Heart left ventricle (tissue), 16 donors: ENCODE measurements around the gene SWI5. TPM values are rescaled to one million over a fixed set of nuclear protein-coding genes. Genes with fewer than 3 reads are reported as not detected.
A peak's percentile ranks its signal among the peaks of the same experiment; 100 is the strongest.

Experiments
- ATAC-seq, 4 donors: fragments of 200-7000 bp; cut with Tn5 transposase; one replicate each; pipeline ENCODE4 v1.9.1; 2020 to 2022; ENCODE audit warnings: moderate library complexity in 4 of 4, mild to moderate bottlenecking in 3 of 4, moderate number of reproducible peaks in 1 of 4
- DNase-seq, 5 donors: peaks; one replicate each; pipeline ENCODE4 v3.0.0-alpha.2; 2020
- H3K27ac ChIP-seq, 12 donors: fragments of 200-600 bp; sonication (generic) in 4 of 12; one replicate each; pipeline versions ENCODE4 v1.5.0 to v1.8.0; 2016 to 2022; ENCODE audit warnings: mild to moderate bottlenecking in 2 of 12
- H3K27me3 ChIP-seq, 9 donors: fragments of 200-600 bp; sonication (generic) in 2 of 9; one replicate each; pipeline versions ENCODE4 v1.5.1 to v1.8.0; 2016 to 2022; ENCODE audit warnings: mild to moderate bottlenecking in 3 of 9
- H3K36me3 ChIP-seq, 9 donors: fragments of 200-600 bp; sonication (generic) in 2 of 9; one replicate each; pipeline versions ENCODE4 v1.5.0 to v1.8.0; 2018 to 2022; ENCODE audit warnings: mild to moderate bottlenecking in 2 of 9
- H3K4me1 ChIP-seq, 12 donors: fragments of 200-600 bp; sonication (generic) in 4 of 12; one replicate each; pipeline versions ENCODE4 v1.5.0 to v1.8.0; 2016 to 2022; ENCODE audit warnings: mild to moderate bottlenecking in 3 of 12
- H3K4me3 ChIP-seq, 12 donors: fragments of 200-600 bp; sonication (generic) in 4 of 12; one replicate each; pipeline versions ENCODE4 v1.5.0 to v1.8.0; 2017 to 2022; ENCODE audit warnings: mild to moderate bottlenecking in 9 of 12, moderate library complexity in 4 of 12
- H3K9me3 ChIP-seq, 12 donors: fragments of 200-600 bp; sonication (generic) in 4 of 12; one replicate each; pipeline versions ENCODE4 v1.5.0 to v1.8.0; 2016 to 2022; ENCODE audit warnings: mild to moderate bottlenecking in 1 of 12
- CTCF ChIP-seq, 12 donors: fragments of 200-600 bp; sonication (generic) in 4 of 12; IDR thresholded peaks; one replicate each; pipeline versions ENCODE4 v1.5.0 to v1.8.0; 2018 to 2022; ENCODE audit warnings: antibody characterized with exemption in 12 of 12, mild to moderate bottlenecking in 5 of 12
- POLR2A ChIP-seq, 2 donors: fragments of 450-650 bp; IDR thresholded peaks; one replicate each; pipeline ENCODE4 v1.6.1; 2017; ENCODE audit warnings: antibody characterized with exemption in 2 of 2, mild to moderate bottlenecking in 2 of 2, moderate library complexity in 2 of 2
- WGBS, 4 donors: extraction: QIAGEN DNeasy Blood & Tissue Kit in 2 of 4; methylation state at CpG; one replicate each; pipeline versions ENCODE4 v1.1.5 to v1.1.7; 2013 to 2018; 5-methylcytosine and 5-hydroxymethylcytosine counted together
- intact Hi-C, 10 donors: fragments of 100-400 bp; cut with DNase I; formaldehyde crosslinking; loops; one replicate each; pipeline versions ENCODE4 v1.11.1 to v1.14.2; 2022
- polyA plus RNA-seq, 2 donors: library from polyadenylated mRNA; stranded (reverse); fragments of 200-250 nt; gene quantifications; one replicate each; pipeline ENCODE4 v1.2.3, GENCODE V29; 2013
- total RNA-seq, 9 donors: library from RNA; depleted of rRNA in 2 of 9; stranded (reverse); fragments of >200 nt in 2 of 9; fragmentation: NEBNext Ultra II Directional in 3 of 9; extraction: Animal tissue kit (Norgen Biotek cat#: 25700) in 3 of 9; gene quantifications; one replicate each; pipeline versions ENCODE4 v1.1.0 to v1.2.4, GENCODE V29; 2016 to 2023
- donor health status: ischemic (EF 13 %, LVEDD 7.1; RV severe dilation, severe dysfunction).
- donor health status: healthy with polysubstance abuse.
- donor health status: DM: no; HTN: yes; CAD: no.
- donor health status: DM: no; HTN: no; CAD: no.
- donor health status: ischemic (EF 25% LVEDD 6.9; RV normal size, moderate dysfunction).
- donor health status: ischemic (EF 25% LVEDD 5.7; RV mildly dilated, moderate dysfunction).
- donor health status: healthy.
- donor health status: DM: yes; HTN: yes; CAD: no.
- donor health status: ischemic (EF 35%, LVEDD 5.7; RV mildly dilated, moderate dysfunction).
- donor health status: nonischemic (EF 11% LVEDD 7.7; RV severe dilation, severe dysfunction).
- donor health status: DM: yes; HTN: yes; CAD: no.
- donor health status: PGD.
- donor health status: ischemic (EF 29% LVEDD 5.4; RV normal size, mild dysfunction).
- donor health status: nonischemic (EF 23%, LVEDD 6.1; RV moderate dilation, normal function).

Gene SWI5
- total and polyA plus RNA-seq, 11 donors, result 10.8 to 30.6 (median 18.8) TPM

- no peaks in the 10 kb centered on the region for H3K9me3 ChIP-seq
- peaks cover 0 to 15% (median 4%) of the 10 kb centered on the region in 12 donors for H3K4me1 ChIP-seq
- H3K27me3 ChIP-seq, result no peaks in the 10 kb centered on the region
- ATAC-seq, result peak; percentile 86 to 92 (median 90)
- no peak overlapping the region for H3K4me3 ChIP-seq
- intact Hi-C loops, result no loop called here
- DNase-seq, result peak in 4 of 5 donors; percentile 13 to 80 (median 54)
- H3K36me3 ChIP-seq, result peaks cover 0 to 73% (median 64%) of the 10 kb centered on the region in 9 donors
- no peak for TF ChIP-seq CTCF (IDR thresholded peaks at IDR 0.05)
- TF ChIP-seq POLR2A (IDR thresholded peaks at IDR 0.05), result no peak
- H3K27ac ChIP-seq, result peak overlapping the region in 11 of 12 donors; percentile 3 to 83 (median 65)
- 33 to 69% (median 42%) methylated on average over 10 of the region's 10 CpGs for WGBS, 4 donors
Measured at GRCh38 chr9:128310461-128310860, 34.4 kb downstream of the SWI5 start.

- no peaks in the 10 kb centered on the region for H3K27me3 ChIP-seq
- WGBS, 4 donors, result 94 to 97% (median 95%) methylated on average over 4 of the region's 4 CpGs
- H3K4me1 ChIP-seq, result peaks cover 0 to 15% (median 4%) of the 10 kb centered on the region in 12 donors
- no peaks in the 10 kb centered on the region for H3K9me3 ChIP-seq
- no peak overlapping the region for H3K4me3 ChIP-seq
- H3K36me3 ChIP-seq, result peaks cover 0 to 92% (median 77%) of the 10 kb centered on the region in 9 donors
- DNase-seq (no peak), ATAC-seq (no peak)
- intact Hi-C loops, result no loop called here
- no peak overlapping the region for H3K27ac ChIP-seq
- TF ChIP-seq CTCF (IDR thresholded peaks at IDR 0.05) (no peak), POLR2A (IDR thresholded peaks at IDR 0.05) (no peak)
Measured at GRCh38 chr9:128314697-128315096, 38.6 kb downstream of the SWI5 start.

GRCh38 chr9:128316421-128316820 lies 40.3 kb downstream of the SWI5 start:
- no peak for ATAC-seq
- Histone ChIP-seq H3K36me3 (peaks cover 0 to 84% (median 65%) of the 10 kb centered on the region in 9 donors), H3K27ac (no peak overlapping the region), H3K27me3 (no peaks in the 10 kb centered on the region), H3K9me3 (no peaks in the 10 kb centered on the region), H3K4me3 (no peak overlapping the region), H3K4me1 (peaks cover 0 to 10% (median 2%) of the 10 kb centered on the region in 12 donors)
- DNase-seq, result no peak
- TF ChIP-seq POLR2A (IDR thresholded peaks at IDR 0.05), result no peak
- TF ChIP-seq CTCF (IDR thresholded peaks at IDR 0.05), result no peak
- 62 to 77% (median 66%) methylated on average over 9 of the region's 9 CpGs for WGBS, 4 donors
- intact Hi-C loops, result no loop called here

- no peak for ATAC-seq
- H3K36me3 ChIP-seq, result peaks cover 0 to 76% (median 58%) of the 10 kb centered on the region in 9 donors
Measured at GRCh38 chr9:128317629-128318028, 41.6 kb downstream of the SWI5 start.

More at GRCh38 chr9:128317629-128318028, 41.6 kb downstream of the SWI5 start:
- TF ChIP-seq CTCF (IDR thresholded peaks at IDR 0.05) (no peak), POLR2A (IDR thresholded peaks at IDR 0.05) (no peak)
- no peaks in the 10 kb centered on the region for H3K9me3 ChIP-seq
- H3K4me1 ChIP-seq, result peaks cover 0 to 14% (median 7%) of the 10 kb centered on the region in 12 donors
- H3K4me3 ChIP-seq, result no peak overlapping the region
- intact Hi-C loops, result no loop called here
- no peak overlapping the region for H3K27ac ChIP-seq
- no peaks in the 10 kb centered on the region for H3K27me3 ChIP-seq
- no peak for DNase-seq
- WGBS, 4 donors, result 81 to 94% (median 90%) methylated on average over 2 of the region's 2 CpGs
